Peyer's patch (tissue), 4 donors: Measurements from ENCODE around the gene RMRP. TPM values are rescaled to one million over a fixed set of nuclear protein-coding genes. Genes with fewer than 3 reads are reported as not detected.
"Not testable (repeated sequence)": the region's sequence is repeated elsewhere in the genome, so short reads cannot be mapped to it uniquely, and the experiment has no call there.

Source experiments
- DNase-seq, 3 donors: peaks; one replicate each; pipeline ENCODE4 v3.0.0-alpha.2; 2017 to 2019
- H3K27ac ChIP-seq, 4 donors: fragments of 200-600 bp; sonication (generic); one replicate each; pipeline ENCODE4 v1.5.1; 2016 to 2019
- H3K27me3 ChIP-seq, 2 donors: fragments of 200-600 bp; sonication (generic); one replicate each; pipeline ENCODE4 v1.5.1; 2019
- H3K36me3 ChIP-seq, 3 donors: fragments of 200-600 bp; sonication (generic); one replicate each; pipeline ENCODE4 v1.5.1; 2016 to 2019
- H3K4me1 ChIP-seq, 4 donors: fragments of 200-600 bp; sonication (generic); one replicate each; pipeline ENCODE4 v1.5.1; 2016 to 2019
- H3K4me3 ChIP-seq, 4 donors: fragments of 200-600 bp; sonication (generic); 1 replicate in 3 of 4; 2 replicates in 1 of 4; pipeline ENCODE4 v1.5.1; 2016 to 2019; ENCODE audit warnings: mild to moderate bottlenecking in 1 of 4
- H3K9me3 ChIP-seq, 4 donors: fragments of 200-600 bp; sonication (generic); one replicate each; pipeline ENCODE4 v1.5.1; 2016 to 2019; ENCODE audit warnings: mild to moderate bottlenecking in 1 of 4
- CTCF ChIP-seq, 6 experiments: fragments of 450-650 bp in 4 of 6; fragments of 200-600 bp in 2 of 6; sonication (generic) in 1 of 6; IDR thresholded peaks; one replicate each; pipeline ENCODE4 v1.5.1; 2017 to 2019; ENCODE audit warnings: antibody characterized with exemption in 6 of 6, mild to moderate bottlenecking in 3 of 6, moderate library complexity in 1 of 6
- POLR2A ChIP-seq, 2 donors: fragments of 450-650 bp; IDR thresholded peaks; one replicate each; pipeline ENCODE4 v1.5.1; 2017; ENCODE audit warnings: antibody characterized with exemption in 2 of 2, mild to moderate bottlenecking in 2 of 2, moderate library complexity in 2 of 2
- total RNA-seq, 4 donors: library from RNA; depleted of rRNA; stranded (reverse); fragments of >200 nt; gene quantifications; one replicate each; pipeline ENCODE4 v1.1.0, GENCODE V29; 2016

RMRP gene
- total RNA-seq, 4 donors from 2014 or later: 1,673 to 3,824 (median 2,659) TPM; not detected in 1

- Histone ChIP-seq H3K4me3 (no peak overlapping the region), H3K4me1 (peaks cover 0 to 6% (median 5%) of the 10 kb centered on the region in 4 donors), H3K27me3 (no peaks in the 10 kb centered on the region), H3K36me3 (peaks cover 0 to 26% (median 0%) of the 10 kb centered on the region in 3 donors), H3K27ac (no peak overlapping the region), H3K9me3 (no peaks in the 10 kb centered on the region)
- TF ChIP-seq CTCF (IDR thresholded peaks at IDR 0.05): no peak
- TF ChIP-seq POLR2A (IDR thresholded peaks at IDR 0.05): no peak
- no peak for DNase-seq
Observed at GRCh38 chr9:35612843-35613242, 45.0 kb downstream of the RMRP start.

GRCh38 chr9:35612066-35612465 is 45.8 kb downstream of the RMRP start:
- H3K4me1 ChIP-seq, H3K9me3 ChIP-seq, H3K27me3 ChIP-seq, DNase-seq, H3K4me3 ChIP-seq, H3K27ac ChIP-seq: not testable (repeated sequence)
- peaks cover 0 to 34% (median 0%) of the 10 kb centered on the region in 3 donors for H3K36me3 ChIP-seq

- peak in 2 of 3 donors; percentile 62 to 83 for DNase-seq
- Histone ChIP-seq H3K36me3 (peaks cover 0 to 34% (median 0%) of the 10 kb centered on the region in 3 donors), H3K9me3 (no peaks in the 10 kb centered on the region), H3K4me1 (peaks cover 0 to 11% (median 3%) of the 10 kb centered on the region in 4 donors), H3K27me3 (no peaks in the 10 kb centered on the region), H3K27ac (peak overlapping the region in 1 of 4 donors; percentile 20), H3K4me3 (no peak overlapping the region)
- no peak for TF ChIP-seq POLR2A (IDR thresholded peaks at IDR 0.05)
- peak; percentile 37 to 70 (median 56) for TF ChIP-seq CTCF (IDR thresholded peaks at IDR 0.05)
Observed at GRCh38 chr9:35611230-35611797, 46.5 kb downstream of the RMRP start.

- peaks cover 0 to 15% (median 6%) of the 10 kb centered on the region in 4 donors for H3K4me1 ChIP-seq
- peaks cover 0 to 34% (median 0%) of the 10 kb centered on the region in 3 donors for H3K36me3 ChIP-seq
- H3K4me3 ChIP-seq: no peak overlapping the region
- no peak overlapping the region for H3K27ac ChIP-seq
- TF ChIP-seq CTCF (IDR thresholded peaks at IDR 0.05) (no peak), POLR2A (IDR thresholded peaks at IDR 0.05) (no peak)
- H3K9me3 ChIP-seq: no peaks in the 10 kb centered on the region
- no peak for DNase-seq
- no peaks in the 10 kb centered on the region for H3K27me3 ChIP-seq
Observed at GRCh38 chr9:35609820-35610163, 48.0 kb downstream of the RMRP start.

GRCh38 chr9:35609001-35609819 is 48.6 kb downstream of the RMRP start:
- Histone ChIP-seq H3K27ac (no peak overlapping the region), H3K36me3 (peaks cover 0 to 34% (median 0%) of the 10 kb centered on the region in 3 donors), H3K4me1 (peaks cover 0 to 15% (median 6%) of the 10 kb centered on the region in 4 donors), H3K9me3 (no peaks in the 10 kb centered on the region), H3K27me3 (no peaks in the 10 kb centered on the region), H3K4me3 (no peak overlapping the region)
- TF ChIP-seq POLR2A (IDR thresholded peaks at IDR 0.05) (no peak), CTCF (IDR thresholded peaks at IDR 0.05) (no peak)
- DNase-seq: no peak

- no peak overlapping the region for H3K27ac ChIP-seq
- H3K27me3 ChIP-seq: no peaks in the 10 kb centered on the region
- TF ChIP-seq POLR2A (IDR thresholded peaks at IDR 0.05): no peak
- TF ChIP-seq CTCF (IDR thresholded peaks at IDR 0.05): no peak
- H3K9me3 ChIP-seq: no peaks in the 10 kb centered on the region
- DNase-seq: no peak
- peaks cover 0 to 34% (median 0%) of the 10 kb centered on the region in 3 donors for H3K36me3 ChIP-seq
- no peak overlapping the region for H3K4me3 ChIP-seq
- peaks cover 0 to 20% (median 6%) of the 10 kb centered on the region in 4 donors for H3K4me1 ChIP-seq
Observed at GRCh38 chr9:35608221-35608620, 49.6 kb downstream of the RMRP start.
